SU-DHL-6 (cell line): ENCODE data around the gene RBP5.
A peak's percentile ranks its signal among the peaks of the same experiment; 100 is the strongest.

ENCODE experiments used
- EZH2phosphoT487 ChIP-seq: fragments of 200-600 bp; sonication (generic), shearing (Covaris generic); conservative IDR thresholded peaks from 2 replicates; pipeline ENCODE4 v1.6.1; 2018; ENCODE audit warnings: mild to moderate bottlenecking, antibody characterized with exemption, low read length, moderate library complexity, mixed read lengths
- TF ChIP-seq, protein P1 (sequence below): fragments of 200-600 bp; sonication (generic); IDR thresholded peaks from one replicate; pipeline ENCODE4 v1.5.1; 2017; ENCODE audit warnings: antibody characterized with exemption, mild to moderate bottlenecking, low read length, moderate library complexity; ENCODE audit not compliant: insufficient read depth, poor library complexity, severe bottlenecking

- TF ChIP-seq, protein P1, sequence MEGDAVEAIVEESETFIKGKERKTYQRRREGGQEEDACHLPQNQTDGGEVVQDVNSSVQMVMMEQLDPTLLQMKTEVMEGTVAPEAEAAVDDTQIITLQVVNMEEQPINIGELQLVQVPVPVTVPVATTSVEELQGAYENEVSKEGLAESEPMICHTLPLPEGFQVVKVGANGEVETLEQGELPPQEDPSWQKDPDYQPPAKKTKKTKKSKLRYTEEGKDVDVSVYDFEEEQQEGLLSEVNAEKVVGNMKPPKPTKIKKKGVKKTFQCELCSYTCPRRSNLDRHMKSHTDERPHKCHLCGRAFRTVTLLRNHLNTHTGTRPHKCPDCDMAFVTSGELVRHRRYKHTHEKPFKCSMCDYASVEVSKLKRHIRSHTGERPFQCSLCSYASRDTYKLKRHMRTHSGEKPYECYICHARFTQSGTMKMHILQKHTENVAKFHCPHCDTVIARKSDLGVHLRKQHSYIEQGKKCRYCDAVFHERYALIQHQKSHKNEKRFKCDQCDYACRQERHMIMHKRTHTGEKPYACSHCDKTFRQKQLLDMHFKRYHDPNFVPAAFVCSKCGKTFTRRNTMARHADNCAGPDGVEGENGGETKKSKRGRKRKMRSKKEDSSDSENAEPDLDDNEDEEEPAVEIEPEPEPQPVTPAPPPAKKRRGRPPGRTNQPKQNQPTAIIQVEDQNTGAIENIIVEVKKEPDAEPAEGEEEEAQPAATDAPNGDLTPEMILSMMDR, result peak; percentile 80
- no peak for TF ChIP-seq EZH2phosphoT487
These were observed 13.5 kb upstream of the RBP5 start for GRCh38 chr12:7142056-7142644.
